ENCODE measurements around the gene ABCC10. TPM values are rescaled to one million over a fixed set of nuclear protein-coding genes. Genes with fewer than 3 reads are reported as not detected.
"Not testable (repeated sequence)": the region's sequence is repeated elsewhere in the genome, so short reads cannot be mapped to it uniquely, and the experiment has no call there.

ABCC10 gene
- total RNA-seq, 2 experiments from 2014 or later = 38.8 to 39.8 TPM

- DNase-seq (no peak), ATAC-seq (no peak)
- Mint-ChIP-seq H3K27ac (no peak overlapping the region), H3K4me1 (ENCODE audit: low read depth) (peaks cover 10% of the 10 kb centered on the region), H3K9me3 (ENCODE audit: insufficient read depth) (no peaks in the 10 kb centered on the region), H3K4me3 (no peak overlapping the region), H3K27me3 (ENCODE audit: low read depth) (peaks cover 41% of the 10 kb centered on the region), H3K36me3 (ENCODE audit: low read depth) (no peaks in the 10 kb centered on the region)
- CTCF ChIA-PET = interaction anchor here (1.2 kb wide), 1 partner anchor 448 kb away, joined by 3 read pairs; no protein-coding TSS in a partner anchor
- POLR2A ChIA-PET = interaction anchor here (0.6 kb wide), 1 partner anchor 467 kb away, joined by 3 read pairs; no protein-coding TSS in a partner anchor
Measured at GRCh38 chr6:43460032-43460431, 32.7 kb downstream of the ABCC10 start.

DNA sequence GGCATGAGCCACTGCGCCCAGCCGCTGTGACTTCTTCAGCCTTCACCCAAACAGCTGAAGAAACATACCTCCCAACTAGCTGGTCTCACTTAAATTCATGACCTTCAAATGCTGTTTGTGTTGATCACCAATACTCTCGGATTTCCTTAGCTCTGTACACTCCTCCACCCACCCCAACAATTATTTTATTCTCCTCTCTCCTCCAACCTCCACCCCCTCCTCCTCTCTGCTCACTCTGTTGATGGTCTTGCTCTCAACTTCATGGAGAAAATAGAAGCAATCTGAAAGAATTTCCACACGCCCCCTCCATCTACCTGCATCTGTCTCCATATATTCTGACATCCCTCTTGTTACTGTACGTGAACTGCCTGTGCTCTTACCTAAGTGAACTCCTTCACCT, 34.6 kb downstream of the ABCC10 start:
- no peak overlapping the region for H3K27ac Mint-ChIP-seq
- ChIA-PET CTCF (interaction anchor here (1.2 kb wide), 1 partner anchor 45 kb away, joined by 3 read pairs; no protein-coding TSS in a partner anchor), POLR2A (interaction anchor here (0.7 kb wide), 1 partner anchor 57 kb away, joined by 3 read pairs; no protein-coding TSS in a partner anchor)
- no peaks in the 10 kb centered on the region for H3K4me1 Mint-ChIP-seq (ENCODE audit: low read depth)
- ATAC-seq = no peak
- no peaks in the 10 kb centered on the region for H3K9me3 Mint-ChIP-seq (ENCODE audit: insufficient read depth)
- no peaks in the 10 kb centered on the region for H3K36me3 Mint-ChIP-seq (ENCODE audit: low read depth)
- peaks cover 38% of the 10 kb centered on the region for H3K27me3 Mint-ChIP-seq (ENCODE audit: low read depth)
- DNase-seq = no peak
- no peak overlapping the region for H3K4me3 Mint-ChIP-seq

DNA sequence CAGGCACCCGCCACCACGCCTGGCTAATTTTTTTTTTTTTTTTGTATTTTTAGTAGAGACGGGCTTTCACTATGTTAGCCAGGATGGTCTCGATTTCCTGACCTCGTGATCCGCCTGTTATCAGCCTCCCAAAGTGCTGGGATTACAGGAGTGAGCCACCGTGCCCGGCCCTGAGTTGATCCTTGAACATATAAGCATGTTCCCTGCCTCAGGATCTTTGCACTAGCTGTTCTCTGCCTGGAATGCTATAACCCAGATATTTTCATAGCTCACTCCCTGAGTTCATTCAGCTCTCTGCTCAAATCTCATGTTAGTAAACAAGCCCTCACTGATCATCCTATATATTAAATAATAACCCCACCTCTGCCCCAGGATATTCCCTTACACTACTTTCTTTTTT, 37.0 kb downstream of the ABCC10 start:
- ATAC-seq = no peak
- H3K27ac Mint-ChIP-seq = no peak overlapping the region
- no peaks in the 10 kb centered on the region for H3K9me3 Mint-ChIP-seq (ENCODE audit: insufficient read depth)
- ChIA-PET CTCF (interaction anchor here (1.2 kb wide), 1 partner anchor 42 kb away, joined by 3 read pairs; no protein-coding TSS in a partner anchor), POLR2A (interaction anchor here (1.0 kb wide), 1 partner anchor 53 kb away, joined by 5 read pairs; no protein-coding TSS in a partner anchor)
- no peak for DNase-seq
- peaks cover 44% of the 10 kb centered on the region for H3K27me3 Mint-ChIP-seq (ENCODE audit: low read depth)
- H3K4me1 Mint-ChIP-seq (ENCODE audit: low read depth) = no peaks in the 10 kb centered on the region
- H3K36me3 Mint-ChIP-seq (ENCODE audit: low read depth) = no peaks in the 10 kb centered on the region
- H3K4me3 Mint-ChIP-seq = no peak overlapping the region

DNA sequence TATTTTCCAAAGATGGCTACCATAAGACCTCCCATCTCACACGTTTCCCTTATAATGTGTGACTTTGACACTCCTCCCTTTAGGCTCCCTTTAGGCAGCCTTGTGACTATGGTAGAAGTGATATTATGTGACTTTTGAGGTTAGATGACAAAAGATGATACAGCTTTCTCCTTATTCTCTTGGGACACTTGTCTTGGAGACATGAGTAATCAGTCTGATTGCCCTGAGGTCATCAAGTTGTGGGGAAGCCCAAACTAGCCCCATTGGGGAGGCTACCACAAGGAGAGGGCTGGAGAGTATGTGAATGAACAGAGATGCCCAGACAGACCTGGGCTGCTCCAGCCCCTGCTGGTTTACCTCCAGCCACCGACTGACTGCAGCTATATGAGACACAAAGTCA, 38.6 kb downstream of the ABCC10 start:
- no peak for ATAC-seq

GRCh38 chr6:43467265-43467664, 39.9 kb downstream of the ABCC10 start:
- H3K27me3 Mint-ChIP-seq (ENCODE audit: low read depth) = peaks cover 34% of the 10 kb centered on the region
- H3K4me1 Mint-ChIP-seq (ENCODE audit: low read depth); H3K36me3 Mint-ChIP-seq (ENCODE audit: low read depth); H3K9me3 Mint-ChIP-seq (ENCODE audit: insufficient read depth); DNase-seq; H3K27ac Mint-ChIP-seq; H3K4me3 Mint-ChIP-seq; ATAC-seq; POLR2A ChIA-PET: not testable (repeated sequence)
- CTCF ChIA-PET = interaction anchor here (1.8 kb wide), 1 partner anchor 10 kb away, joined by 4 read pairs; the partner anchor contains the start of gene TJAP1

More for the DNA sequence above, 38.6 kb downstream of the ABCC10 start:
- peaks cover 37% of the 10 kb centered on the region for H3K27me3 Mint-ChIP-seq (ENCODE audit: low read depth)
- no peak for DNase-seq
- H3K4me1 Mint-ChIP-seq (ENCODE audit: low read depth) = no peaks in the 10 kb centered on the region
- H3K4me3 Mint-ChIP-seq = no peak overlapping the region
- H3K36me3 Mint-ChIP-seq (ENCODE audit: low read depth) = no peaks in the 10 kb centered on the region
- H3K27ac Mint-ChIP-seq = no peak overlapping the region
- ChIA-PET POLR2A (no interaction called here), CTCF (interaction anchor here (0.9 kb wide), 1 partner anchor 12 kb away, joined by 3 read pairs; no protein-coding TSS in a partner anchor)
- no peaks in the 10 kb centered on the region for H3K9me3 Mint-ChIP-seq (ENCODE audit: insufficient read depth)

- ATAC-seq = no peak
- CTCF ChIA-PET = interaction anchor here (1.8 kb wide), 1 partner anchor 9 kb away, joined by 4 read pairs; the partner anchor contains the start of gene TJAP1
- POLR2A ChIA-PET = no interaction called here
Measured at GRCh38 chr6:43467752-43468151, 40.4 kb downstream of the ABCC10 start.

DNA sequence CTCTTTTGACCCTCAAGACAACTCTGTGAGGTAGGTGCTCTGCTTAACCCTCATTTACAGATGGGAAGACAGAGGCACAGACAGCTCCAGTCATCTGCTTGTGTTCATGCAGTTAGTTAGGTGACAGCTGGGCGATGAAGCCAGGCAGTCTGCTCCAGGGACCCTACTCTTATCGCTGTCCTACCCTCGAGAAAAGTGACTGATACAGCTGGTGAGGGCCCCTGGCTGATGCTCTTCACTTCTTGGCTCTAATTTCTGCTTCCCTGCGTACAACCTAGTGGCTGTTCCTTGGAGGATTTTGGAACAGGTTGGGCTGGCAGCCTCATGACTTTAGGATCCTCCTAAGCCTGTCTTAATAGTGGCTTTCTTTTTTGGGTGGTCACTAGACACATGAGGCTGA, 40.9 kb downstream of the ABCC10 start:
- H3K4me1 Mint-ChIP-seq (ENCODE audit: low read depth) = no peaks in the 10 kb centered on the region
- ATAC-seq (no peak), DNase-seq (no peak)
- no peak overlapping the region for H3K27ac Mint-ChIP-seq
- ChIA-PET CTCF (interaction anchor here (1.8 kb wide), 1 partner anchor 9 kb away, joined by 4 read pairs; the partner anchor contains the start of gene TJAP1), POLR2A (no interaction called here)
- no peak overlapping the region for H3K4me3 Mint-ChIP-seq
- H3K36me3 Mint-ChIP-seq (ENCODE audit: low read depth) = no peaks in the 10 kb centered on the region
- peaks cover 26% of the 10 kb centered on the region for H3K27me3 Mint-ChIP-seq (ENCODE audit: low read depth)
- no peaks in the 10 kb centered on the region for H3K9me3 Mint-ChIP-seq (ENCODE audit: insufficient read depth)

More at GRCh38 chr6:43467752-43468151, 40.4 kb downstream of the ABCC10 start:
- Mint-ChIP-seq H3K4me1 (ENCODE audit: low read depth) (no peaks in the 10 kb centered on the region), H3K27ac (no peak overlapping the region), H3K4me3 (no peak overlapping the region), H3K27me3 (ENCODE audit: low read depth) (peaks cover 29% of the 10 kb centered on the region), H3K36me3 (ENCODE audit: low read depth) (no peaks in the 10 kb centered on the region), H3K9me3 (ENCODE audit: insufficient read depth) (no peaks in the 10 kb centered on the region)
- no peak for DNase-seq

GRCh38 chr6:43468748-43469681, 41.7 kb downstream of the ABCC10 start:
- DNase-seq (no peak), ATAC-seq (no peak)
- POLR2A ChIA-PET = no interaction called here
- Mint-ChIP-seq H3K36me3 (ENCODE audit: low read depth) (no peaks in the 10 kb centered on the region), H3K27ac (no peak overlapping the region), H3K9me3 (ENCODE audit: insufficient read depth) (no peaks in the 10 kb centered on the region), H3K27me3 (ENCODE audit: low read depth) (peaks cover 24% of the 10 kb centered on the region), H3K4me1 (ENCODE audit: low read depth) (no peaks in the 10 kb centered on the region), H3K4me3 (no peak overlapping the region)
- CTCF ChIA-PET = interaction anchor here (1.8 kb wide), 1 partner anchor 38 kb away, joined by 4 read pairs; no protein-coding TSS in a partner anchor

GRCh38 chr6:43469947-43470346, 42.6 kb downstream of the ABCC10 start:
- DNase-seq = no peak
- ATAC-seq = no peak
- no peaks in the 10 kb centered on the region for H3K36me3 Mint-ChIP-seq (ENCODE audit: low read depth)

GRCh38 chr6:43471399-43471798, 44.1 kb downstream of the ABCC10 start:
- H3K36me3 Mint-ChIP-seq (ENCODE audit: low read depth) = no peaks in the 10 kb centered on the region
- H3K4me1 Mint-ChIP-seq (ENCODE audit: low read depth) = no peaks in the 10 kb centered on the region
- H3K4me3 Mint-ChIP-seq = no peak overlapping the region
- CTCF ChIA-PET = no interaction called here
- no peak for ATAC-seq
- DNase-seq = no peak
- no peak overlapping the region for H3K27ac Mint-ChIP-seq
- POLR2A ChIA-PET = no interaction called here
- H3K9me3 Mint-ChIP-seq (ENCODE audit: insufficient read depth) = no peaks in the 10 kb centered on the region
- peaks cover 17% of the 10 kb centered on the region for H3K27me3 Mint-ChIP-seq (ENCODE audit: low read depth)

More at GRCh38 chr6:43469947-43470346, 42.6 kb downstream of the ABCC10 start:
- Mint-ChIP-seq H3K27me3 (ENCODE audit: low read depth) (peaks cover 21% of the 10 kb centered on the region), H3K27ac (no peak overlapping the region), H3K9me3 (ENCODE audit: insufficient read depth) (no peaks in the 10 kb centered on the region), H3K4me1 (ENCODE audit: low read depth) (no peaks in the 10 kb centered on the region), H3K4me3 (no peak overlapping the region)
- ChIA-PET POLR2A (no interaction called here), CTCF (interaction anchor here (1.8 kb wide), 1 partner anchor 37 kb away, joined by 4 read pairs; no protein-coding TSS in a partner anchor)

- CTCF ChIA-PET = no interaction called here
- H3K4me1 Mint-ChIP-seq (ENCODE audit: low read depth) = peaks cover 10% of the 10 kb centered on the region
Measured at GRCh38 chr6:43472515-43472914, 45.2 kb downstream of the ABCC10 start.

GRCh38 chr6:43475516-43475915, 48.2 kb downstream of the ABCC10 start:
- Mint-ChIP-seq H3K27ac (no peak overlapping the region), H3K4me1 (ENCODE audit: low read depth) (peaks cover 29% of the 10 kb centered on the region), H3K4me3 (no peak overlapping the region), H3K27me3 (ENCODE audit: low read depth) (peaks cover 4% of the 10 kb centered on the region), H3K36me3 (ENCODE audit: low read depth) (no peaks in the 10 kb centered on the region), H3K9me3 (ENCODE audit: insufficient read depth) (no peaks in the 10 kb centered on the region)
- ChIA-PET POLR2A (no interaction called here), CTCF (no interaction called here)
- DNase-seq (no peak), ATAC-seq (no peak)

More at GRCh38 chr6:43472515-43472914, 45.2 kb downstream of the ABCC10 start:
- ATAC-seq = no peak
- no peak overlapping the region for H3K27ac Mint-ChIP-seq
- H3K27me3 Mint-ChIP-seq (ENCODE audit: low read depth) = peaks cover 11% of the 10 kb centered on the region
- no peaks in the 10 kb centered on the region for H3K36me3 Mint-ChIP-seq (ENCODE audit: low read depth)
- POLR2A ChIA-PET = no interaction called here
- no peak overlapping the region for H3K4me3 Mint-ChIP-seq
- H3K9me3 Mint-ChIP-seq (ENCODE audit: insufficient read depth) = no peaks in the 10 kb centered on the region
- no peak for DNase-seq

Measured in activated CD8-positive, alpha-beta T cell treated with anti-CD3 and anti-CD28 coated beads, Interleukin-2, amount 10 ng/mL, durations not matched to agents 7 days and 5 days (primary cell).